KMS-11 (cell line): Measurements from ENCODE around the gene BAIAP2.

ENCODE experiments used
- H2AFZ ChIP-seq: fragments of 200-600 bp; sonication (generic); 2 replicates; pipeline ENCODE4 v1.6.1; 2016; ENCODE audit warnings: antibody characterized with exemption, mixed run types, low read depth
- H3K27ac ChIP-seq: fragments of 200-600 bp; sonication (generic); 2 replicates; pipeline ENCODE4 v1.6.1; 2016; ENCODE audit warnings: mild to moderate bottlenecking, mixed run types
- H3K27me3 ChIP-seq: fragments of 200-600 bp; sonication (generic); 2 replicates; pipeline ENCODE4 v1.6.1; 2017; ENCODE audit warnings: mild to moderate bottlenecking, low read depth, mixed run types, moderate library complexity; ENCODE audit not compliant: insufficient read depth
- H3K36me3 ChIP-seq: fragments of 200-600 bp; sonication (generic); 2 replicates; pipeline ENCODE4 v1.6.1; 2017; ENCODE audit warnings: mild to moderate bottlenecking, mixed run types; ENCODE audit not compliant: insufficient read depth
- H3K4me1 ChIP-seq: fragments of 200-600 bp; sonication (generic); 2 replicates; pipeline ENCODE4 v1.6.1; 2016; ENCODE audit warnings: mild to moderate bottlenecking, low read depth, mixed run types; ENCODE audit not compliant: poor library complexity, severe bottlenecking
- H3K4me2 ChIP-seq: fragments of 200-600 bp; sonication (generic); 2 replicates; pipeline ENCODE4 v1.7.0; 2016; ENCODE audit warnings: mild to moderate bottlenecking, mixed run types
- H3K4me3 ChIP-seq: fragments of 200-600 bp; sonication (generic); IDR thresholded peaks from 2 replicates; pipeline ENCODE4 v1.6.1; 2017; ENCODE audit warnings: low read depth, low read length, mixed read lengths; ENCODE audit not compliant: insufficient read depth
- H3K79me2 ChIP-seq: fragments of 200-600 bp; sonication (generic); 2 replicates; pipeline ENCODE4 v1.6.1; 2016; ENCODE audit warnings: low read depth, mixed run types; ENCODE audit not compliant: insufficient read depth
- H3K9ac ChIP-seq: fragments of 200-600 bp; sonication (generic); 2 replicates; pipeline ENCODE4 v1.6.1; 2016; ENCODE audit warnings: mild to moderate bottlenecking, mixed run types
- H4K20me1 ChIP-seq: fragments of 200-600 bp; sonication (generic); 2 replicates; pipeline ENCODE4 v1.6.1; 2016; ENCODE audit warnings: mild to moderate bottlenecking, mixed run types; ENCODE audit not compliant: insufficient read depth
- CTCF ChIP-seq: fragments of 200-600 bp; sonication (generic); conservative IDR thresholded peaks from 2 replicates; pipeline ENCODE4 v1.6.1; 2017; ENCODE audit warnings: low read depth, mild to moderate bottlenecking, antibody characterized with exemption, low read length, moderate library complexity, mixed read lengths

Gene BAIAP2

GRCh38 chr17:80989586-80989913 is 45.4 kb upstream of the BAIAP2 start:
- Histone ChIP-seq H2AFZ (no peak overlapping the region; the same call in 1 of the 2 replicates), H3K27me3 (peaks cover 45% of the 10 kb centered on the region; the same call in 1 of the 2 replicates), H3K4me1 (peaks cover 16% of the 10 kb centered on the region), H3K4me3 (no peak overlapping the region), H3K9ac (no peak overlapping the region), H3K4me2 (no peak overlapping the region), H4K20me1 (no peaks in the 10 kb centered on the region), H3K79me2 (no peaks in the 10 kb centered on the region), H3K36me3 (no peaks in the 10 kb centered on the region), H3K27ac (no peak overlapping the region)
- TF ChIP-seq CTCF, result no peak

- H3K9ac ChIP-seq, result peak overlapping the region; percentile 74
- H2AFZ ChIP-seq, result peak overlapping the region; percentile 100
- TF ChIP-seq CTCF, result no peak
- H3K27ac ChIP-seq, result no peak overlapping the region
- peaks cover 36% of the 10 kb centered on the region; the same call in 1 of the 2 replicates for H3K27me3 ChIP-seq
- H3K79me2 ChIP-seq, result no peaks in the 10 kb centered on the region
- H3K4me3 ChIP-seq, result no peak overlapping the region
- H4K20me1 ChIP-seq, result no peaks in the 10 kb centered on the region
- H3K4me2 ChIP-seq, result peak overlapping the region; percentile 69
- no peaks in the 10 kb centered on the region for H3K36me3 ChIP-seq
- H3K4me1 ChIP-seq, result peaks cover 16% of the 10 kb centered on the region
Observed at GRCh38 chr17:80990921-80991644, 43.9 kb upstream of the BAIAP2 start.

GRCh38 chr17:80991645-80992076 is 43.3 kb upstream of the BAIAP2 start, which contains the start of gene CHMP6:
Gene CHMP6 (plus strand): TSS chr17:80991841. CDS start chr17:80991919, 78 bp downstream.
- Histone ChIP-seq H4K20me1 (no peaks in the 10 kb centered on the region), H3K9ac (peak within 1 kb of the TSS; percentile 74), H3K4me2 (peak within 1 kb of the TSS; percentile 100), H3K36me3 (no peaks in the 10 kb centered on the region; the same call in 1 of the 2 replicates), H3K27ac (no peak within 1 kb of the TSS), H3K79me2 (no peaks in the 10 kb centered on the region), H2AFZ (peak within 1 kb of the TSS; percentile 100), H3K4me1 (peaks cover 16% of the 10 kb centered on the region), H3K4me3 (no peak within 1 kb of the TSS), H3K27me3 (peaks cover 34% of the 10 kb centered on the region; the same call in 1 of the 2 replicates)
- no peak for TF ChIP-seq CTCF

- Histone ChIP-seq H2AFZ (peak overlapping the region; percentile 100), H3K36me3 (no peaks in the 10 kb centered on the region; the same call in 1 of the 2 replicates), H4K20me1 (no peaks in the 10 kb centered on the region), H3K79me2 (no peaks in the 10 kb centered on the region), H3K9ac (peak overlapping the region; percentile 74), H3K4me3 (no peak overlapping the region), H3K4me1 (peaks cover 16% of the 10 kb centered on the region), H3K27ac (no peak overlapping the region), H3K4me2 (peak overlapping the region; percentile 100), H3K27me3 (peaks cover 28% of the 10 kb centered on the region; the same call in 1 of the 2 replicates)
- no peak for TF ChIP-seq CTCF
Observed at GRCh38 chr17:80992077-80992947, 42.6 kb upstream of the BAIAP2 start.
